Urothelium cell line (cell line): ENCODE results near the gene TNFRSF17.
"Not testable (repeated sequence)": the region's sequence is repeated elsewhere in the genome, so short reads cannot be mapped to it uniquely, and the experiment has no call there.

Experiments used
- DNase-seq: peaks from one replicate; pipeline ENCODE4 v3.0.0; 2011; ENCODE audit warnings: low spot score, mixed read lengths
- FAIRE-seq: peaks from 2 replicates; lab custom pipeline; 2011; peaks lifted over from hg19 to GRCh38; lab: Jason Lieb, UNC

TNFRSF17 gene

GRCh38 chr16:11968577-11968976 is 3.6 kb downstream of the TNFRSF17 start:
- DNase-seq (no peak), FAIRE-seq (no peak)

DNA sequence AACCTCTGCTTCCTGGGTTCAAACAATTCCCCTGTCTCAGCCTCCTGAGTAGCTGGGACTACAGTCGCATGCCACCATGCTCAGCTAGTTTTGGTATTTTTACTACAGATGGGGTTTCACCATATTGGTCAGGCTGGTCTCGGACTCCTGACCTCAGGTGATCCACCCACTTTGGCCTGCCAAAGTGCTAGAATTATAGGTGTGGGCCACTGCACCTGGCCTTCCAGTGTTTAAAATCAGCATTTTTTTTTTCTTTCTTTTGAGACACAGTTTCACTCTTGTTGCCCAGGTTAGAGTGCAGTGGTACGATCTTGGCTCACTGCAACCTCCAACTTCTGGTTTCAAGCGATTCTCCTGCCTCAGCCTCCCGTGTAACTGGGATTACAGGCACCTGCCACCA is 5.3 kb downstream of the TNFRSF17 start:
- FAIRE-seq, DNase-seq: not testable (repeated sequence)

GRCh38 chr16:11972128-11972527 is 7.1 kb downstream of the TNFRSF17 start:
- DNase-seq: no peak
- no peak for FAIRE-seq

DNA sequence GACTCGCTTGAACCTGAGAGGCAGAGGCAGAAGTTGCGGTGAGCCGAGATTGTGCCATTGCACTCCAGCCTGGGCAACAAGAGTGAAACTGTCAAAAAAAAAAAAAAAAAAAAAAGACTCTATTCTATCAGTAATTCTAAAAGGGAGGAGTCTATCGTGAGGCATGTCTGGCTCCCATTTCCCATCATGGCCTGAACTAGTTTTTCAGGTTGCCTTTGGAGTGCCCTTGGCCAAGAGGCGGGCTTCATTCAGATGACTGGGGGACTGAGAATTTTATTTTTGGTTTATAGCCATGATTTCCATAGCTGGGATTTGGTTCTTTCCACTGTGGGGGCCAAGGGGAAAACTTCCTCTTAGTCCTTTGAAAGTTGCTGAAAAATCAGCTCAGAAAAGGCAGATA is 8.1 kb downstream of the TNFRSF17 start:
- DNase-seq (no peak), FAIRE-seq (no peak)

DNA sequence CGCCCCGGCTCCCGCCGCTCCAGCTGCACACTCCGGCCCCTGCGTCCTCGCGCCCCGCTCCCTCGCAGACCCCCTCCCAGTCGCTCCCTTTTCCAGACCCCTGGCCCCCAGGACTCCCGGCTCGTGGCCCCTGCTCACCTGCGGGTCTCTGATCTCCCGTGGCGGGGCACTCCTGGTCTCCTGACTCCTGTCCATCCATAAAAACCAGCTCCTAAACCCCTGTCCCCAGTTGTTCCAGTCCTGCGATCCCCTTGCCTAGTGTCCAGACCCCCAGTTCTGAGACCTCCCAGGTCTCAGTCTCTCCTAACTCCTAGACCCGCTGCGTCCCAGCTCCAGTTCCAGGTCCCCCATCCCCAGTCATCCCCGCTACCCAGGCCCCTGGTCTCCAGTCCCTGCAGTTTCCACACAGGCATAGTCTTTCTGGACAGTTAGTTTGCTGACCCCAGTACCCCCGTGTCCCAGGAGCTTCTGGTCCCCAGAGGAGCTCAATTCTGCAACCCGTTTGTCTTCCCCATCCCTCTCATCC is 11.9 kb downstream of the TNFRSF17 start:
- FAIRE-seq (no peak), DNase-seq (no peak)

DNA sequence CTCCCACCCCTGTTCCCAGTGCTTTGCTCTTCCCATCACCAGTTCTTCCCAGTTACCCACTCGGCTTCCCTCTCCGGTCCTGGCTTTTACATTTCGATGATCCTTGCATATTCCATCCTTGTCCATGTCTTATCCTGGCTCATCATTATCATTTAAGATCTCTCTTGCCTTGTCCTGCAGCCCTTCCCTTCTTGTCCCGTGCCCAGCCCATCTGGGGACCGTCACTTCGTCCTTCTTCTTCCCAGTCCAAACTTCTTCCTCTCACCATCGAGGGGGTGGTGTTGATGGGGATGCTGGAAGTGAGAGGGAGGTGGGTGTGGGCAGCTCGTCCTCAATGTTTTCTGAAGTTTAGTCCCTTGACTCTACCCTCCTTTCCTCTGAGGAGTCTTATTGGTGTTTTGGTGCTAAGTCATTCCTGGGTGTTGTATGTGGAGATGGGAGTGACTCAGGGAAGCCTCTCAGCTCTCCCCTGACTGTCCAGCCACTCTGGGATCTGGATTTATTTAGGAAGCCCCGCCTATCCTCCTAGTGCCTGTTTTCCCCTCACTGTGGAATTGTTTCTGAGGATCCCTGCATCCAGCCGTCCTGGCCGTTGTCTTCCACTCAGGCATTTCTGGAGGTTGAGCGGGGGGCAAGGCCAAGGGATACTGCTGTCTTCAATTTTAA is 12.5 kb downstream of the TNFRSF17 start:
- no peak for FAIRE-seq
- DNase-seq: peak; percentile 61

GRCh38 chr16:11978080-11978479 is 13.1 kb downstream of the TNFRSF17 start:
- FAIRE-seq: no peak
- no peak for DNase-seq

- DNase-seq (no peak), FAIRE-seq (no peak)
These were observed 14.1 kb downstream of the TNFRSF17 start for GRCh38 chr16:11979013-11979672.

DNA sequence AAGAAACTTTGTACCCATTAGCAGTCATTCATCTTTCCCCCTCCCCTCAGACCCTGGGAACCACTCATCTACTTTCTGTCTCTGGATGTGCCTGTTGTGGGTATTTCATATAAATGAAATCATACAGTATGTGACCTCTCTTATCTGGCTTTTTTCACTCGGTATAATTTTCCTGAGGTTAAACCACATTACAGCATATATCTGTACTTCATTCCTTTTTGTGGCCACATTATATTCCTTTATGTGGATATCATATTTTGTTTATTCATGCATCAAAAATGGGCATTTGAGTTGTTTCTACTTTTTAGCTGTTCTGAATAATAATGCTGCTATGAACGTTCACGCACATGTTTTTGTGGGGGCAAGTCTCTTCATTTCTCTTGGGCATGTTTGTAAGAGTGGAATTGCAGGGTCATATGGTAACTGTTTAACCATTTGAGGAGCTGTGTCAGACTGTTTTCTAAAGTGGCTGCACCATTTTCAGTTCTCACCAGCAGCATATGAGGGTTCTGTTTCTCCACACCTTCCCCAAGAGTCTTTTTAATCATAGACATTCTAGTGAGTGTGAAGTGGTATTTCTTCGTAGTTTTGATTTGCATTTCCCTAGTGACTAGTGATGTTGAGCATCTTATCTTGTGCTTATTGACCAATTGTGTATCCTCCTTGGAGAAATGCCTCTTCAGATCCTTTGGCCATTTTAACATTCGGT is 15.3 kb downstream of the TNFRSF17 start:
- FAIRE-seq: no peak

GRCh38 chr16:11985250-11985649 is 20.2 kb downstream of the TNFRSF17 start:
- DNase-seq: no peak
- FAIRE-seq: no peak

More for the DNA sequence above, 15.3 kb downstream of the TNFRSF17 start:
- no peak for DNase-seq

DNA sequence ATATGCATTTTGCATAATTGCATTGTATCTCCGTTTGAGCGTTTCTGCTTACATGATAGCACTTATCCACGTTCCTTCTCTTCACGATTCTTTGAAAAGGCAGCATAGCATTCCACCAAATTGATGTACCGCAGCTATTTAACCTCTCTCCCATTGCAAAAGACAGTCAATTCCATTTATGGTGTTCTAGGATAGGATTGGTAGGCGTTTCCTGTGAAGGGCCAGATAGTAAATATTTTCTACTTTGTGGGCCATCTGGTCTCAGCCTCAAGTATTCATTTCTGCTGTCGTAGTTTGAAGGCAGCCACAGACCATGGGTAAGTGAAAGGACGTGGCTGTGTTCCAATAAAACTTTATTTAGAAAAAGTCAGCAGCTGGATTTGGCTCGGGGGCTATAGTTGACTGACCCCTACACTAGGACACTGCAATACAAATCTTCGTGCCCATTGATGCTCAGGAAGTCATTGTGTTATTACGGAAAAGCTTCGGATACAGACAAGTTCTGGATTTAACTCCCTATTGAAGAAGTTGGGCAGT is 21.6 kb downstream of the TNFRSF17 start:
- no peak for DNase-seq
- no peak for FAIRE-seq

DNA sequence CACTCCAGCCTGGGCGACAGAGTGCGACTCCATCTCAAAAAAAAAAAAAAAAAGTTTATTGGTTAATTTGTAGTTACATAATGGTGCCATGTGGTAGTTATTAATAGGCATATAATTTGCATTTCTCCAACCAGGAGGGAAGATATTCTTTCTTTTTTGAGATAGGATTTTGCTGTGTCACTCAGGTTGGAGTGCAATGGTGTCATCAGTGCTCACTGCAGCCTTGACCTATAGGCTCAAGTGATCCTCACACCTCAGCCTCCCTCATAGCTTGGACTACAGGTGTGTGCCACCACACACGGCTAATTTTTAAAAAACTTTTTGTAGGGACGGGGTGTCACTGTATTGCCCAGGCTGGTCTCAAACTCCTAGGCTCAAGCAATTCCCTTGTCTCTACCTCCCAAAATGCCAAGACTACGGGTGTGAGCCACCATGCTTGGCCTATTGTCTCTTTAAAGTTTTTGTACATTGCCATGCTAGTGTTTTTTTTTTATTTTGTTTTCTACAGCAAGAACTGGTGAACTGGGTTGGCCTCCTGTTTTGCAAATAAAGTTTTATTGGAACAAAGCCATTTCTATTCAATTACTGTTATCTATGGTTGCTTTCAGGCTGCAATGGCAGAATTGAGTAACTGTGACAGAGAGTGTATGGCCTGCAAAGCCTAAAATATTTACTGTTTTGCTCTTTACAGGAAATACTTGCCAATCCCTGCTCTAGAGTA is 23.4 kb downstream of the TNFRSF17 start:
- DNase-seq (no peak), FAIRE-seq (no peak)

- DNase-seq: no peak
- FAIRE-seq: no peak
These were observed 25.8 kb downstream of the TNFRSF17 start for GRCh38 chr16:11990702-11991390.

DNA sequence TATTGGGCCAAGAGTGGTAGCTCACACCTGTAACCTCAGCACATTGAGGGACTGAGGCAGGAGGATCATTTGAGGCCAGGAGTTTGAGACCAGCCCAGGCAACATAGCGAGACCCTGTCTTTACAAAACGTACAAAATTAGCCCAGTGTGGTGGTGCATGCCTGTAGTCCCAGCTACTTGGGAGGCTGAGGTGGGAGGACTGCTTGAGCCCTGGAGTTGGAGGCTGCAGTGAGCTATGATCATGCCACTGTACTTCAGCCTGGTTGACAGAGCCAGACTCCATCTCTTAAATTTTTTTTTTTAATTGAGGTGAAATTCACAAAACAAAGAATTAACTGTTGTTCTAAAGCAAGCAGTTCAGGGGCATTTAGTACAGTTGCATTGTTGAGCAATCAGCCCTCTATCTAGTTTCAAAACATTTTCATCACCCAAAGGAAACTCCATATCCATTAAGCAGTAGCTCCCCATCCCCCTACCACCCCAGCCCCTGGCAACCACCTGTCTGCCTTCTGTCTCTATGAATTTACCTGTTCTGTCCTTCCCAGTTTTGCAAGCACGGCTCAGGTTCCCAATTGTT is 27.1 kb downstream of the TNFRSF17 start:
- FAIRE-seq (no peak), DNase-seq (no peak)

GRCh38 chr16:11992586-11993524 is 27.8 kb downstream of the TNFRSF17 start:
- DNase-seq (no peak), FAIRE-seq (no peak)

GRCh38 chr16:11994143-11995119 is 29.4 kb downstream of the TNFRSF17 start:
- DNase-seq (no peak), FAIRE-seq (no peak)

GRCh38 chr16:11996433-11997330 is 31.7 kb downstream of the TNFRSF17 start:
- FAIRE-seq: no peak
- DNase-seq: no peak
